ENCODE data around the gene MSH5. TPM values are rescaled to one million over a fixed set of nuclear protein-coding genes. Genes with fewer than 3 reads are reported as not detected.

MSH5 gene
- 20.7 TPM for polyA plus RNA-seq (2012; ENCODE audit: low read depth, missing spikeins)

DNA sequence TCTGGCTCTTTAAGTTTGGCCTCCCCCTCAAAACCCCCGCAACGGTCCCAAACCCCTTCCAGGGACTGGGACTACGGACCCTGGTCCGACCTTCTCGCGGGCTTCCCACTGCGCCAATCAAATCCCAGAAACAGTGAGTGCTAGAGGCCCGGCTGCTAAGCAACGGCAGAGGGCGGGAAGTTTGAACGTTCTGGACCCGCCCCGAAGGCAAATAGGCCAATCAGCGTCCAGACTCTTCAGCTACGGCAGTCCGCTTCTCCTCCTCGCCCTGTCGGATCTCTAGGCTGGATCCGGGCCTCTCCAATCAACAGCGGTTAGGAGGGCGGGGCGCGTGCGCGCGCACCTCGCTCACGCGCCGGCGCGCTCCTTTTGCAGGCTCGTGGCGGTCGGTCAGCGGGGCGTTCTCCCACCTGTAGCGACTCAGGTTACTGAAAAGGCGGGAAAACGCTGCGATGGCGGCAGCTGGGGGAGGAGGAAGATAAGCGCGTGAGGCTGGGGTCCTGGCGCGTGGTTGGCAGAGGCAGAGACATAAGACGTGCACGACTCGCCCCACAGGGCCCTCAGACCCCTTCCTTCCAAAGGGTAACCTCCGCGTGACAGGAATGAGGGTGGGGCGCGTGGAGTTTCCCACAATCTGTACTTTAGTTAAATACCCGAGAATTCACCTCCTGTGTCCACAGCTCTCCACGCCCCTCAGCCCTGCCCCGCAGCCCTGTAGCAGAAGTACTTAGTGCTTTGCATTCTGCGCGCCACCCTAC is at the start of gene MSH5:
Gene MSH5, plus strand, starts transcription at position 367 of the 758 bp plus-strand sequence. CDS start 462 bp downstream, outside the sequence.
- DNase-seq (ENCODE audit: insufficient read length, low spot score) (peak; percentile 90), FAIRE-seq (peak; percentile 94)
- peak; percentile 70; the same call in 1 of the 2 replicates for TF ChIP-seq POLR2A (IDR thresholded peaks at IDR 0.05; ENCODE audit: low read depth, low read length)
- TF ChIP-seq POLR2AphosphoS5 (IDR thresholded peaks at IDR 0.05; ENCODE audit: low read depth, low read length) = 0 out of 2 replicates have a peak, but pooled peaks have one; percentile 26
- TF ChIP-seq SPI1 (IDR thresholded peaks at IDR 0.05; ENCODE audit: low read depth, low read length) = no peak
- peak; percentile 37; the same call in 1 of the 2 replicates for TF ChIP-seq POU2F2 (IDR thresholded peaks at IDR 0.05; ENCODE audit: low read depth, low read length)
- TF ChIP-seq TAF1 (IDR thresholded peaks at IDR 0.05; ENCODE audit: low read depth, low read length) = peak; percentile 45
- TF ChIP-seq PAX5 (IDR thresholded peaks at IDR 0.05; ENCODE audit: insufficient read depth, low read length, severe bottlenecking) = no peak

DNA sequence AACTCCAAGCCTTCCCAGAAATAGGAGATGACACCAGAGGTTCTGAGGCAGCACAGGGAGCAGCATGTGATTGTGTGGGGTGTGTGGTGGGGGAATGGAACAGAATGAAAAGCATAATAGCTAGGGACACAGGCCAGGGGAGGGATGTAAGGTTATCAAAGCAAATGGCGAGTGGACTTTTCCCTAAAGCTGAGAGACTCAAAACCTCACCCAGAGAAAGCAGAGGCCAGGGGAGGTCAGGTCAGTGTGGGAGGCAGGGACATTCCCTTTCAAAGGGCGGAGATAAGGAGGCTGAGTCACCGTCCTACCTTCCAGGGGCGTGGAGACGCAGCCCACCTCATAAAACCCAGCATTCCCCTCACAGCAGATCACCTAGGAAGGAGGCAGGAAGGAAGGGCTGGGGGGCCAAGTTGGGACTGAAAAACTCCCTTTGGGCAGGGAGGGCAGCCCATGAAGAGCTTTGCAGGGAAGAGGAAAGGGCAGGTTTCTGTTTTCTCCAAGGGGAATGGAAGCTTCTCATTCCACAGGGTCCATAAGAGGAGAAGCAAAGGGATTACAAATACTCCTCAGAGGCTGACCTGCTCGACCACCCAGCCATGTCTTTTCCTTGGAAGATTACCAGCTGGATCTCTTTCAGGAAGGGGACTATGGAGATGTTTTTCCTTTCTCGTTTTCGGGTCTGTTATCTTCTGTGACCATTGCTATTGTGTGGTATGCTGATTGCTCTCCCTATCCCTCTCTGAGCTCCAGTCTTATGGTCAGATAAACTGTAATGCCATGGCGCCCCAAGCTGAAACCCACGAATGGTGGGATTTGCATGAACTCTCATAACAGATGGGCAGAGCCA is 49.4 kb upstream of the MSH5 start:
- DNase-seq (ENCODE audit: insufficient read length, low spot score) (no peak), FAIRE-seq (no peak)
- no peak for TF ChIP-seq SPI1 (IDR thresholded peaks at IDR 0.05; ENCODE audit: low read depth, low read length)
- no peak for TF ChIP-seq PAX5 (IDR thresholded peaks at IDR 0.05; ENCODE audit: insufficient read depth, low read length, severe bottlenecking)
- no peak for TF ChIP-seq POLR2AphosphoS5 (IDR thresholded peaks at IDR 0.05; ENCODE audit: low read depth, low read length)
- TF ChIP-seq POLR2A (IDR thresholded peaks at IDR 0.05; ENCODE audit: low read depth, low read length) = no peak
- no peak for TF ChIP-seq POU2F2 (IDR thresholded peaks at IDR 0.05; ENCODE audit: low read depth, low read length)
- no peak for TF ChIP-seq TAF1 (IDR thresholded peaks at IDR 0.05; ENCODE audit: low read depth, low read length)

DNA sequence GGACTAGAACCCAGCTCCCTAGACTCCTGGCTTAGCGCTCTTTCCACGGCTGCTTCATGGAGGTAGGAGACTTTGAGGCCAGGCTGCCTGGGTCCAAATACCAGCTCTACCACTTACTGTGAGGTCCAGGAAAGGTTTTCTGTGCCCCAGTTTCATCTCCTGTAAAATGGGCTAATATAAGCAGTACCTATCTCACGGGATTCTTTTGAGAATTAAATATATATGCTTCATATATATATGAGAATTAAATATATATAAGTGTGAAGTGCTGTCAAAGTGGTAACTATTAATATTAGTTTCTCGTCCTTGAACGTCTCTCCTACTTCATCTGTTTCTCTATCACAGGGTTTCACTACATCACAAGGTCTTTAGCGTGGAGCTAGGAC is 48.7 kb upstream of the MSH5 start:
- no peak for TF ChIP-seq TAF1 (IDR thresholded peaks at IDR 0.05; ENCODE audit: low read depth, low read length)
- TF ChIP-seq POU2F2 (IDR thresholded peaks at IDR 0.05; ENCODE audit: low read depth, low read length) = no peak
- no peak for TF ChIP-seq SPI1 (IDR thresholded peaks at IDR 0.05; ENCODE audit: low read depth, low read length)
- DNase-seq (ENCODE audit: insufficient read length, low spot score) (no peak), FAIRE-seq (no peak)

DNA sequence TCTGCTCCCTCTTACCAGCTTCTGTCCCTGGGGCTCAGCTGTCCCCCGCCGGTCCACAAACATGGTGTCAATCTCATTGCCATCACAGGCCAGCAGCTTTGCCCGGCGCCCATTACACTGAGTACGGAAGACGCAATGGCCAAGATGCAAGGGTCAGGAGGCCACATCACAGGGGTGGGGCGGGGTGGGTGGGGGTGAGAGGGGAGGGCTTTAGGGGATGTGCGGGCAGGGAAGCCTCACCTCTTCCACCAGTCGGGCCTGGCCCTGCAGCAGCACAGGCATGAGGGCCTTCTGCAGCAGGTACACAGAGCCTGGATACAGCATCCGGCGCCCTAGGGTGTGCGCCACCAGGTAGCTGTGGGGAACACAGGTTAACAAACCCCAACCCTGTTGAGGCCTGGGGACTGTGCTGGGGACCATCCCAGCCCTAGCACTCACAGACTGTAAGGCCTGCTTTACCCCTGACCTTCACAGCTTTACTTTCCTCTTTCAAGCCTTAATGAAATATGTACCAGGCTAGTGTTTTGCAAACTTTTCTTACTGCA is 48.2 kb upstream of the MSH5 start:
- DNase-seq (ENCODE audit: insufficient read length, low spot score) (no peak), FAIRE-seq (no peak)
- no peak for TF ChIP-seq POU2F2 (IDR thresholded peaks at IDR 0.05; ENCODE audit: low read depth, low read length)
- TF ChIP-seq POLR2AphosphoS5 (IDR thresholded peaks at IDR 0.05; ENCODE audit: low read depth, low read length) = no peak
- no peak for TF ChIP-seq PAX5 (IDR thresholded peaks at IDR 0.05; ENCODE audit: insufficient read depth, low read length, severe bottlenecking)
- no peak for TF ChIP-seq TAF1 (IDR thresholded peaks at IDR 0.05; ENCODE audit: low read depth, low read length)
- no peak for TF ChIP-seq POLR2A (IDR thresholded peaks at IDR 0.05; ENCODE audit: low read depth, low read length)

DNA sequence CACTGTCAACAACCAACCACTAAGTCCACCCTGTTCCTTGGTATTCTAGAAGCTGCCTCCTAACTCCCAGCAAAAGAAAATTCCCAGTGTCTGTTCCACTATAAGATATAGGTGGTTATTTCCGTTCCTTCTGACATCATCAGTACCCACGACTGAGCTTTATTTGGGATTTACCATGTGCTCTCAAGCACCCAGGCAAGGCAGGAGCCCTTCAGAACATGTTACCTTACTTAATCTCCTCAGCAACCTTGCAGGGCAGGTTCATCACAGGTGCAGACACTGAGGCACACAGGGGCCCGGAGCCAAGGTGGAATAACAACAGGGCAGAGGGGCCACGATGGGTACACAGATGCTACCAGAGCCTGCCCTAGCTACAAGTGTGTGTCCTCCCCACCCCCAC is 47.5 kb upstream of the MSH5 start:
- TF ChIP-seq SPI1 (IDR thresholded peaks at IDR 0.05; ENCODE audit: low read depth, low read length) (no peak), POLR2AphosphoS5 (IDR thresholded peaks at IDR 0.05; ENCODE audit: low read depth, low read length) (no peak), TAF1 (IDR thresholded peaks at IDR 0.05; ENCODE audit: low read depth, low read length) (no peak), POU2F2 (IDR thresholded peaks at IDR 0.05; ENCODE audit: low read depth, low read length) (no peak), PAX5 (IDR thresholded peaks at IDR 0.05; ENCODE audit: insufficient read depth, low read length, severe bottlenecking) (no peak), POLR2A (IDR thresholded peaks at IDR 0.05; ENCODE audit: low read depth, low read length) (no peak)
- DNase-seq (ENCODE audit: insufficient read length, low spot score) = no peak
- FAIRE-seq = no peak

DNA sequence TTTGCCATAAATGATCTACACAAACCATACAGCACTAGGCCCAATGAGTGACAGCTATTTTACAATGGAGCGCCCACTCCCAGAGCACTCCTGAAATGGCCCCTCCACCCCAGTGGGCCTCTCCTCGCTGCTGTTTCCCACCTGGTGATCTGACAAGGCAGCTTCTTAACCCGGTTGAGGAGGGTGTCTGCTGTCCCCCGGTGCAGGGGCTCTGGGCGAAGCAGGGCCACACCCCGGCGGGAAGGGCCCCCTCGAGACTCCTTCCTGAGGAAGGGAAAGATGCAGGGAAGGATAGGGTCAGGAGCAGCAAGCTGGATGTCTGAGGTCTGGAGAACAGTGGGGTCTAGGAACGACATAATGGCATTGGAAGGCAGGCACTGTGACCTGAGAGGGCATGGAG is 46.9 kb upstream of the MSH5 start:
- FAIRE-seq (no peak), DNase-seq (ENCODE audit: insufficient read length, low spot score) (no peak)
- TF ChIP-seq SPI1 (IDR thresholded peaks at IDR 0.05; ENCODE audit: low read depth, low read length) = no peak
- TF ChIP-seq POLR2AphosphoS5 (IDR thresholded peaks at IDR 0.05; ENCODE audit: low read depth, low read length) = no peak
- TF ChIP-seq TAF1 (IDR thresholded peaks at IDR 0.05; ENCODE audit: low read depth, low read length) = no peak
- TF ChIP-seq PAX5 (IDR thresholded peaks at IDR 0.05; ENCODE audit: insufficient read depth, low read length, severe bottlenecking) = no peak
- no peak for TF ChIP-seq POLR2A (IDR thresholded peaks at IDR 0.05; ENCODE audit: low read depth, low read length)
- TF ChIP-seq POU2F2 (IDR thresholded peaks at IDR 0.05; ENCODE audit: low read depth, low read length) = no peak

DNA sequence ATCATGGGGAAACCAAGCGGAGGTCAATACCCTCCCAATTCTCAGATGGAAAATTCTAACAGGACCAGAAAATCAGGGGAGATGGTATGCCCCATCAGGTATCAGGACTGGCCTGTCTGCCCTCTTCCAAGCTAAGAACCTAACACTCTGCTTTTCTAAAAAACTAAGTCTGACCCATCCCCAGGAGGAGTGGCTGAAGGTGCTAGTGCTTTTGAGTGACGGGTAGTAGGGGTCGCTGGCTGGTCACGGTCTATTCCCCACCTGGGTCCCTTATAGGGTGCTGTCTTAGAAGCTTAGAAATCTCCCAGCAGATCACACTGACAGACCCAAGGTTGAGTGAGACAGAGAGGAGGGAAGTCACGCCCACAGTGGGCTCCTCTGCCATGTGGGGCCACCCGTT is 46.3 kb upstream of the MSH5 start:
- TF ChIP-seq PAX5 (IDR thresholded peaks at IDR 0.05; ENCODE audit: insufficient read depth, low read length, severe bottlenecking) (no peak), POLR2A (IDR thresholded peaks at IDR 0.05; ENCODE audit: low read depth, low read length) (no peak), TAF1 (IDR thresholded peaks at IDR 0.05; ENCODE audit: low read depth, low read length) (no peak), SPI1 (IDR thresholded peaks at IDR 0.05; ENCODE audit: low read depth, low read length) (no peak), POU2F2 (IDR thresholded peaks at IDR 0.05; ENCODE audit: low read depth, low read length) (no peak), POLR2AphosphoS5 (IDR thresholded peaks at IDR 0.05; ENCODE audit: low read depth, low read length) (no peak)
- no peak for FAIRE-seq
- DNase-seq (ENCODE audit: insufficient read length, low spot score) = no peak

DNA sequence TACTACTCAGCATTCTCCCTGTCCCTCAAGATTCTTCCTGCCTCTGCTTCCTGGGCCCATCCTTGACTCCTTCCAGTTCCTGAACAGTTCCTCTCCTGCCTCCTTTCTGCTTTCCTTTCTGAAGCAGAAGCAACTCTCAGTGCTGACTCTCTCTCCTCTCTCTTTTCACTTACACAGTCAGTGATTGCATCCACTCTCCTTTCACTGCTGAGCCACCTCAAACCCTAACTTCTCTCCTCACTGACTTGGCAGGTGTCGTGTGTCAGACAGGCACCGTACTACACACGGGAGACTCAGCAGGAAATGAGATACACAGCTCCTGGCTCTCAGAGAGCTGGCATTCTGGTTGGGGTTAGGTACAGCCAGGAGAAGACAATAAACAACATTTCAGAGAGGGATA is 42.2 kb upstream of the MSH5 start:
- no peak for FAIRE-seq
- no peak for TF ChIP-seq POU2F2 (IDR thresholded peaks at IDR 0.05; ENCODE audit: low read depth, low read length)

DNA sequence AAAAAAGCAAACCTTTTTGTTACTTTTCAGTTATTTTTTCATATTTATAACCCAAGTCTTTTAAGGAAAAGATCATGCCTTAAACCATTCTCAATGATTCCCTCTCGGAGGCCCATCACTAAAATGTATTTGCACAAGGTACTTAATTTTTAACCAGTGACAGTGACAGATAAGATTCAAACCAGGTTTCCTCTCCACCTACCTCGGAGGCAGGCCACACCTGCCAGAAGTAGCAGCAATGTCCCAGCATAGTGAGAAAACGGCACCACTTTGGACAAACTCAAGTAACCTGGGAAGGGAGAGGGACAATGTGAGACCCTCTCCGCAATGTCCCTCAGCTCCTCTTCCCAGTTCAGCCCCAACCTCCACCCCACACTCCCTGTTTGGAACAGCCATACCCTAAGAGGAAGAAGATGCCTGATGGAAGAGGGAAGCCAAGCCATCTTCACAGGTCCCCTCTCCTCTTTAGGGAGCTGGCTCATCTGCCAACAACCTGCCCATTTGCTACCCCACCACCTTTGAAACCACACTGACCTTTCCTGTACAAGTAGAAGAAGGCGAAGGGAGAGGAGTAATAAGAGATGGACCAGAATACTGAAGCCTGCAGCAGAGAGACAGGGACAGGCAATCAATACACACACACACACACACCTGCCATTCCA is 38.9 kb upstream of the MSH5 start:
- DNase-seq (ENCODE audit: insufficient read length, low spot score) (no peak), FAIRE-seq (no peak)
- no peak for TF ChIP-seq POLR2AphosphoS5 (IDR thresholded peaks at IDR 0.05; ENCODE audit: low read depth, low read length)
- TF ChIP-seq PAX5 (IDR thresholded peaks at IDR 0.05; ENCODE audit: insufficient read depth, low read length, severe bottlenecking) = no peak
- TF ChIP-seq SPI1 (IDR thresholded peaks at IDR 0.05; ENCODE audit: low read depth, low read length) = no peak
- TF ChIP-seq POLR2A (IDR thresholded peaks at IDR 0.05; ENCODE audit: low read depth, low read length) = no peak
- no peak for TF ChIP-seq TAF1 (IDR thresholded peaks at IDR 0.05; ENCODE audit: low read depth, low read length)
- no peak for TF ChIP-seq POU2F2 (IDR thresholded peaks at IDR 0.05; ENCODE audit: low read depth, low read length)

More for the DNA sequence above, 42.2 kb upstream of the MSH5 start:
- no peak for DNase-seq (ENCODE audit: insufficient read length, low spot score)

All from GM12891 (cell line).